ENCODE results near the gene PKD1L1. TPM values are rescaled to one million over a fixed set of nuclear protein-coding genes. Genes with fewer than 3 reads are reported as not detected.
"Not testable (repeated sequence)": the region's sequence is repeated elsewhere in the genome, so short reads cannot be mapped to it uniquely, and the experiment has no call there.

PKD1L1 gene
- polyA plus RNA-seq, 4 donors, result 0.42 to 1.2 TPM; not detected in 2

DNA sequence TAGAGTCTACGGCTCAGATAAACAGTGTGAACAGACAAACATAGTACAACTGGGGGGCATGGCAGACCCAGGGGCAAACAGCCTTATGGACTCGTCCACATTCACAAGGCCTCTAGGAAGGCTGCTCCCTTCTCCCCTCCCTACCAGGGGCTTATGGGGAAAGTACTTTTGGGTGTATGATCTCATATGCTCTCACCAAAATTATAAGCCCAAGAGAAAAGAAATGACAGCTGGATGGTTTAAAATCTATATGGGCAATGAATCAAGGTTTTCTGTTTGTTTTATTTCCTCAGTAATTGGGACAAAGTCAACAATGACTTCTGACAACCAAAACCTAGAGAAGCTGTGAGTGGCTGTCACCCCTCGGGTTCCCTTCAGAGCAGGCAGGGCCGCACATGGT, 144.4 kb downstream of the PKD1L1 start:
- DNase-seq (no peak), FAIRE-seq (no peak)
- peaks cover 0 to 24% (median 3%) of the 10 kb centered on the region in 3 donors for H3K4me1 ChIP-seq (ENCODE audit: control insufficient read depth in 3 of 3, insufficient read depth in 2 of 3, low read depth in 1 of 3, low read length in 2 of 3)
- H3K27ac ChIP-seq (ENCODE audit: low read depth in 1 of 3, low read length in 2 of 3), result no peak overlapping the region
- no peaks in the 10 kb centered on the region for H3K36me3 ChIP-seq (ENCODE audit: control insufficient read depth in 3 of 3, insufficient read depth in 2 of 3, low read depth in 1 of 3, low read length in 3 of 3)
- no peaks in the 10 kb centered on the region for H3K27me3 ChIP-seq (ENCODE audit: control insufficient read depth in 3 of 3, insufficient read depth in 3 of 3, low read length in 3 of 3)
- H3K4me3 ChIP-seq (ENCODE audit: low read depth in 1 of 3, low read length in 3 of 3), result no peak overlapping the region
- H3K9me3 ChIP-seq (ENCODE audit: control insufficient read depth in 2 of 2, insufficient read depth in 1 of 2, low read depth in 1 of 2, low read length in 1 of 2), result no peaks in the 10 kb centered on the region
- WGBS, 3 donors, result 69 to 82% (median 77%) methylated on average over 4 of the region's 4 CpGs

GRCh38 chr7:47803025-47803424, 145.2 kb downstream of the PKD1L1 start:
- Histone ChIP-seq H3K4me1 (ENCODE audit: control insufficient read depth in 3 of 3, insufficient read depth in 2 of 3, low read depth in 1 of 3, low read length in 2 of 3) (peaks cover 0 to 24% (median 3%) of the 10 kb centered on the region in 3 donors), H3K4me3 (ENCODE audit: low read depth in 1 of 3, low read length in 3 of 3) (no peak overlapping the region), H3K36me3 (ENCODE audit: control insufficient read depth in 3 of 3, insufficient read depth in 2 of 3, low read depth in 1 of 3, low read length in 3 of 3) (no peaks in the 10 kb centered on the region), H3K27me3 (ENCODE audit: control insufficient read depth in 3 of 3, insufficient read depth in 3 of 3, low read length in 3 of 3) (no peaks in the 10 kb centered on the region), H3K9me3 (ENCODE audit: control insufficient read depth in 2 of 2, insufficient read depth in 1 of 2, low read depth in 1 of 2, low read length in 1 of 2) (no peaks in the 10 kb centered on the region), H3K27ac (ENCODE audit: low read depth in 1 of 3, low read length in 2 of 3) (no peak overlapping the region)
- no peak for FAIRE-seq
- DNase-seq, result peak in 1 of 2 donors; percentile 49
- WGBS, 3 donors, result 55 to 67% (median 60%) methylated on average over 6 of the region's 6 CpGs

- no peak overlapping the region for H3K4me3 ChIP-seq (ENCODE audit: low read depth in 1 of 3, low read length in 3 of 3)
- FAIRE-seq (no peak), DNase-seq (no peak)
- no peaks in the 10 kb centered on the region for H3K27me3 ChIP-seq (ENCODE audit: control insufficient read depth in 3 of 3, insufficient read depth in 3 of 3, low read length in 3 of 3)
- H3K9me3 ChIP-seq (ENCODE audit: control insufficient read depth in 2 of 2, insufficient read depth in 1 of 2, low read depth in 1 of 2, low read length in 1 of 2), result no peaks in the 10 kb centered on the region
- H3K4me1 ChIP-seq (ENCODE audit: control insufficient read depth in 3 of 3, insufficient read depth in 2 of 3, low read depth in 1 of 3, low read length in 2 of 3), result peaks cover 0 to 23% (median 2%) of the 10 kb centered on the region in 3 donors
- no peaks in the 10 kb centered on the region for H3K36me3 ChIP-seq (ENCODE audit: control insufficient read depth in 3 of 3, insufficient read depth in 2 of 3, low read depth in 1 of 3, low read length in 3 of 3)
- 82 to 86% (median 86%) methylated on average over 6 of the region's 6 CpGs for WGBS, 3 donors
- H3K27ac ChIP-seq (ENCODE audit: low read depth in 1 of 3, low read length in 2 of 3), result no peak overlapping the region
Observed at GRCh38 chr7:47801423-47801822, 146.8 kb downstream of the PKD1L1 start.

DNA sequence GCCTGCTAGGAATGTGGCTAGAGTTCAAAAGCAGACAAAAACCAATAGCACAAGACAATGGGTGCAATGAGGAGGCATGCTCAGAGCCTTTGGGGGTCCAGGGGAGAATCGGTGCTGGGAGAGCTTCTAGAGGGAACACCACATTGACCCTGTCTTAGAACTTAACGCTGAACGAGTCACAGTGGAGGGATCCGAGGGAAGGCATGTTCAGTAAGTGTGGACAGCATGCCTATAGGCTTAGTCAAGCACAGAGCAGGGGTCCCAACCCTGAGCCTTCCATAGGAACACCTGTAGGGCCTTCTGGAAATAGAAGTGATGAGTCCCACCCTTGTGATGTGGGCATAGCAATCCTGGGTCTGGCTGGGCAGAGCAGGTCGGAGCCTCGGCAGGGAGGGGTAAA, 148.7 kb downstream of the PKD1L1 start:
- 96 to 99% (median 96%) methylated on average over 6 of the region's 6 CpGs for WGBS, 3 donors
- H3K36me3 ChIP-seq (ENCODE audit: control insufficient read depth in 3 of 3, insufficient read depth in 2 of 3, low read depth in 1 of 3, low read length in 3 of 3), result no peaks in the 10 kb centered on the region
- FAIRE-seq (no peak), DNase-seq (no peak)
- no peaks in the 10 kb centered on the region for H3K27me3 ChIP-seq (ENCODE audit: control insufficient read depth in 3 of 3, insufficient read depth in 3 of 3, low read length in 3 of 3)
- H3K4me1 ChIP-seq (ENCODE audit: control insufficient read depth in 3 of 3, insufficient read depth in 2 of 3, low read depth in 1 of 3, low read length in 2 of 3), result peaks cover 0 to 11% (median 0%) of the 10 kb centered on the region in 3 donors
- no peaks in the 10 kb centered on the region for H3K9me3 ChIP-seq (ENCODE audit: control insufficient read depth in 2 of 2, insufficient read depth in 1 of 2, low read depth in 1 of 2, low read length in 1 of 2)
- no peak overlapping the region for H3K4me3 ChIP-seq (ENCODE audit: low read depth in 1 of 3, low read length in 3 of 3)
- no peak overlapping the region for H3K27ac ChIP-seq (ENCODE audit: low read depth in 1 of 3, low read length in 2 of 3)

- Histone ChIP-seq H3K9me3 (ENCODE audit: control insufficient read depth in 2 of 2, insufficient read depth in 1 of 2, low read depth in 1 of 2, low read length in 1 of 2) (no peaks in the 10 kb centered on the region), H3K36me3 (ENCODE audit: control insufficient read depth in 3 of 3, insufficient read depth in 2 of 3, low read depth in 1 of 3, low read length in 3 of 3) (no peaks in the 10 kb centered on the region), H3K4me3 (ENCODE audit: low read depth in 1 of 3, low read length in 3 of 3) (no peak overlapping the region), H3K27me3 (ENCODE audit: control insufficient read depth in 3 of 3, insufficient read depth in 3 of 3, low read length in 3 of 3) (no peaks in the 10 kb centered on the region), H3K4me1 (ENCODE audit: control insufficient read depth in 3 of 3, insufficient read depth in 2 of 3, low read depth in 1 of 3, low read length in 2 of 3) (no peaks in the 10 kb centered on the region), H3K27ac (ENCODE audit: low read depth in 1 of 3, low read length in 2 of 3) (no peak overlapping the region)
- no peak for FAIRE-seq
- WGBS, 3 donors, result 71 to 77% (median 72%) methylated on average over 4 of the region's 4 CpGs
- no peak for DNase-seq
Observed at GRCh38 chr7:47796347-47796746, 151.9 kb downstream of the PKD1L1 start.

DNA sequence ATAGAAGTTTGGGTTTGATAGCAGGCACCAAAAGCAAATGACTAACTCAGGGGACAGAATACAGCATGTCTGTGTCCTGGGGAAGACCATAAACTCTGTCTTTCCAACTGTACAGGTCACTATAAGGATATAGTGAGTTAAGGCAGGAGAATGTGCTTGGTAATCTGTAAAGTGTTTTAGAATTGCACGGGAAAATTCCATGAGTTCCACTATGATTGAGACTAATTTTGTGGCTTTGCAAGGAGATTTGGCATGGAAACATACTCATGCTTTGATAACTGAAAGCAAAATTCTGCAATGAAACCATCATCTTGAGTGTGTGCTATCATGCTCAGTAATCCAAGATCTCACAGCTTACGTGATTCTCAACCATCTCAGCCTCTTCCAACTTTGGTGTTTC, 152.6 kb downstream of the PKD1L1 start:
- H3K27ac ChIP-seq (ENCODE audit: low read depth in 1 of 3, low read length in 2 of 3), result no peak overlapping the region
- 70 to 84% (median 81%) methylated on average over 2 of the region's 2 CpGs for WGBS, 3 donors
- FAIRE-seq, result no peak
- no peak overlapping the region for H3K4me3 ChIP-seq (ENCODE audit: low read depth in 1 of 3, low read length in 3 of 3)
- no peaks in the 10 kb centered on the region for H3K27me3 ChIP-seq (ENCODE audit: control insufficient read depth in 3 of 3, insufficient read depth in 3 of 3, low read length in 3 of 3)
- H3K36me3 ChIP-seq (ENCODE audit: control insufficient read depth in 3 of 3, insufficient read depth in 2 of 3, low read depth in 1 of 3, low read length in 3 of 3), result no peaks in the 10 kb centered on the region
- H3K9me3 ChIP-seq (ENCODE audit: control insufficient read depth in 2 of 2, insufficient read depth in 1 of 2, low read depth in 1 of 2, low read length in 1 of 2), result no peaks in the 10 kb centered on the region
- no peak for DNase-seq
- no peaks in the 10 kb centered on the region for H3K4me1 ChIP-seq (ENCODE audit: control insufficient read depth in 3 of 3, insufficient read depth in 2 of 3, low read depth in 1 of 3, low read length in 2 of 3)

GRCh38 chr7:47795126-47795525, 153.1 kb downstream of the PKD1L1 start:
- not testable (repeated sequence) for H3K4me3 ChIP-seq (ENCODE audit: low read depth in 1 of 3, low read length in 3 of 3); H3K36me3 ChIP-seq (ENCODE audit: control insufficient read depth in 3 of 3, insufficient read depth in 2 of 3, low read depth in 1 of 3, low read length in 3 of 3); H3K4me1 ChIP-seq (ENCODE audit: control insufficient read depth in 3 of 3, insufficient read depth in 2 of 3, low read depth in 1 of 3, low read length in 2 of 3); FAIRE-seq; H3K27ac ChIP-seq (ENCODE audit: low read depth in 1 of 3, low read length in 2 of 3); DNase-seq; H3K27me3 ChIP-seq (ENCODE audit: control insufficient read depth in 3 of 3, insufficient read depth in 3 of 3, low read length in 3 of 3); H3K9me3 ChIP-seq (ENCODE audit: control insufficient read depth in 2 of 2, insufficient read depth in 1 of 2, low read depth in 1 of 2, low read length in 1 of 2)

DNA sequence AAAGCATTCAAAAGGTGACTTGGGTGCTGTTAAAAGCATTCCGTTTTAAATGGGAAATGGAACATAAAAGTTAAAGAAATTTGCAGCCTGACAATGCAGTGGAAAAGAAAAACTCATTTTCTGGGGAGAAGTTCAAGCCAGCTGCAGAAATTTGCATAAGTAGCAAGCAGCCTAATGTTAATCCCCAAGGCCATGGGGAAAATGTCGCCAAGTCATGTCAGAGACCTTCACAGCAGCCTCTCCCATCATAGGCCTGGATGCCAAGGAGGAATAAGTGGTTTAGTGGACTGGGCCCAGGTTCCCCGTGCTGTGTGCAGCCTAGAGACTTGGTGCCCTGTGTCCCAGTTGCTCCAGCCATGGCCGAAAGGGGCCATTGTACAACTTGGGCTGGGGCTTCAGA, 154.2 kb downstream of the PKD1L1 start:
- DNase-seq (no peak), FAIRE-seq (no peak)
- Histone ChIP-seq H3K27ac (ENCODE audit: low read depth in 1 of 3, low read length in 2 of 3) (no peak overlapping the region), H3K27me3 (ENCODE audit: control insufficient read depth in 3 of 3, insufficient read depth in 3 of 3, low read length in 3 of 3) (no peaks in the 10 kb centered on the region), H3K4me1 (ENCODE audit: control insufficient read depth in 3 of 3, insufficient read depth in 2 of 3, low read depth in 1 of 3, low read length in 2 of 3) (no peaks in the 10 kb centered on the region), H3K9me3 (ENCODE audit: control insufficient read depth in 2 of 2, insufficient read depth in 1 of 2, low read depth in 1 of 2, low read length in 1 of 2) (no peaks in the 10 kb centered on the region), H3K36me3 (ENCODE audit: control insufficient read depth in 3 of 3, insufficient read depth in 2 of 3, low read depth in 1 of 3, low read length in 3 of 3) (no peaks in the 10 kb centered on the region), H3K4me3 (ENCODE audit: low read depth in 1 of 3, low read length in 3 of 3) (no peak overlapping the region)
- 61 to 66% (median 64%) methylated on average over 4 of the region's 4 CpGs for WGBS, 3 donors

GRCh38 chr7:47793186-47793585, 155.1 kb downstream of the PKD1L1 start:
- WGBS, 3 donors, result 53 to 71% (median 55%) methylated on average over 5 of the region's 5 CpGs
- not testable (repeated sequence) for H3K4me3 ChIP-seq (ENCODE audit: low read depth in 1 of 3, low read length in 3 of 3); FAIRE-seq; H3K27ac ChIP-seq (ENCODE audit: low read depth in 1 of 3, low read length in 2 of 3); DNase-seq; H3K27me3 ChIP-seq (ENCODE audit: control insufficient read depth in 3 of 3, insufficient read depth in 3 of 3, low read length in 3 of 3); H3K36me3 ChIP-seq (ENCODE audit: control insufficient read depth in 3 of 3, insufficient read depth in 2 of 3, low read depth in 1 of 3, low read length in 3 of 3); H3K4me1 ChIP-seq (ENCODE audit: control insufficient read depth in 3 of 3, insufficient read depth in 2 of 3, low read depth in 1 of 3, low read length in 2 of 3); H3K9me3 ChIP-seq (ENCODE audit: control insufficient read depth in 2 of 2, insufficient read depth in 1 of 2, low read depth in 1 of 2, low read length in 1 of 2)

Data from small intestine (tissue), 7 donors.